ENCODE data around the gene TDRD6. TPM values are rescaled to one million over a fixed set of nuclear protein-coding genes. Genes with fewer than 3 reads are reported as not detected.
"Not testable (repeated sequence)": the region's sequence is repeated elsewhere in the genome, so short reads cannot be mapped to it uniquely, and the experiment has no call there.

TDRD6 gene
- total RNA-seq, 1 donor, result 0.36 TPM

DNA sequence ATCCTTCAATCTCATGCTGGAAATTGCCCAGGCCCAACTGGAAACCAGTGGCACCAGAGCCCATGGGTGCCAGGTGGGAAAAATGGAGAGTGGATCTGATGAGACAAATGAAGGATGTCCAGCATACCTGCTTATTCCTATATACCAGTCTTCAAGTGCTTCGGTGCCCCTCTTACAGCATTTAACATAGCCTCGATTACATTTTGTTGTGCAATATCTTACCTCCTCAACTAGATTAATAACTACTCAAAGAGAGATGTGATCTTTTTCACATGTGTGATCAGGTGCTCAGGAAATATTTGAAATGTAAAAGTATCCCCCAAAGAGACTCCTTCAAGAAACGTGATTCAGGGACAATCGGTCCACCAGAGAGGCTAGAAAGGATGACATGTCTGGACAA lies 54.2 kb downstream of the TDRD6 start:
- H3K4me2 ChIP-seq (ENCODE audit: insufficient read depth, low read length), result no peak overlapping the region
- no peaks in the 10 kb centered on the region for H3K36me3 ChIP-seq (ENCODE audit: insufficient read depth, low read length)
- H2AFZ ChIP-seq (ENCODE audit: low read length), result no peak overlapping the region
- H3K79me2 ChIP-seq (ENCODE audit: insufficient read depth, low read length), result no peaks in the 10 kb centered on the region
- no peak overlapping the region for H3K27ac ChIP-seq (ENCODE audit: low read depth, low read length)
- H3K9me3 ChIP-seq (ENCODE audit: low read depth, low read length), result no peaks in the 10 kb centered on the region
- no peaks in the 10 kb centered on the region for H3K27me3 ChIP-seq (ENCODE audit: insufficient read depth, low read length)
- H4K20me1 ChIP-seq (ENCODE audit: insufficient read depth, low read length), result no peaks in the 10 kb centered on the region
- no peak for DNase-seq (ENCODE audit: insufficient read length, low spot score, missing footprints)
- H3K4me1 ChIP-seq (ENCODE audit: insufficient read depth, low read length), result no peaks in the 10 kb centered on the region
- H3K4me3 ChIP-seq (ENCODE audit: insufficient read depth, low read length), result no peak overlapping the region
- TF ChIP-seq, protein P1, sequence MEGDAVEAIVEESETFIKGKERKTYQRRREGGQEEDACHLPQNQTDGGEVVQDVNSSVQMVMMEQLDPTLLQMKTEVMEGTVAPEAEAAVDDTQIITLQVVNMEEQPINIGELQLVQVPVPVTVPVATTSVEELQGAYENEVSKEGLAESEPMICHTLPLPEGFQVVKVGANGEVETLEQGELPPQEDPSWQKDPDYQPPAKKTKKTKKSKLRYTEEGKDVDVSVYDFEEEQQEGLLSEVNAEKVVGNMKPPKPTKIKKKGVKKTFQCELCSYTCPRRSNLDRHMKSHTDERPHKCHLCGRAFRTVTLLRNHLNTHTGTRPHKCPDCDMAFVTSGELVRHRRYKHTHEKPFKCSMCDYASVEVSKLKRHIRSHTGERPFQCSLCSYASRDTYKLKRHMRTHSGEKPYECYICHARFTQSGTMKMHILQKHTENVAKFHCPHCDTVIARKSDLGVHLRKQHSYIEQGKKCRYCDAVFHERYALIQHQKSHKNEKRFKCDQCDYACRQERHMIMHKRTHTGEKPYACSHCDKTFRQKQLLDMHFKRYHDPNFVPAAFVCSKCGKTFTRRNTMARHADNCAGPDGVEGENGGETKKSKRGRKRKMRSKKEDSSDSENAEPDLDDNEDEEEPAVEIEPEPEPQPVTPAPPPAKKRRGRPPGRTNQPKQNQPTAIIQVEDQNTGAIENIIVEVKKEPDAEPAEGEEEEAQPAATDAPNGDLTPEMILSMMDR (IDR thresholded peaks at IDR 0.05; ENCODE audit: extremely low read depth, low read depth, low read length), result no peak

- Histone ChIP-seq H3K4me3 (ENCODE audit: insufficient read depth, low read length) (no peak overlapping the region), H3K36me3 (ENCODE audit: insufficient read depth, low read length) (no peaks in the 10 kb centered on the region), H4K20me1 (ENCODE audit: insufficient read depth, low read length) (no peaks in the 10 kb centered on the region), H3K4me2 (ENCODE audit: insufficient read depth, low read length) (no peak overlapping the region), H3K79me2 (ENCODE audit: insufficient read depth, low read length) (no peaks in the 10 kb centered on the region), H3K27me3 (ENCODE audit: insufficient read depth, low read length) (no peaks in the 10 kb centered on the region), H3K4me1 (ENCODE audit: insufficient read depth, low read length) (no peaks in the 10 kb centered on the region), H2AFZ (ENCODE audit: low read length) (no peak overlapping the region), H3K27ac (ENCODE audit: low read depth, low read length) (no peak overlapping the region), H3K9me3 (ENCODE audit: low read depth, low read length) (no peaks in the 10 kb centered on the region)
- TF ChIP-seq, protein P1 (IDR thresholded peaks at IDR 0.05; ENCODE audit: extremely low read depth, low read depth, low read length), result no peak
- DNase-seq (ENCODE audit: insufficient read length, low spot score, missing footprints), result no peak
These were observed 55.9 kb downstream of the TDRD6 start for GRCh38 chr6:46743425-46744158.

- not testable (repeated sequence) for H3K9me3 ChIP-seq (ENCODE audit: low read depth, low read length); H2AFZ ChIP-seq (ENCODE audit: low read length); H3K36me3 ChIP-seq (ENCODE audit: insufficient read depth, low read length); H3K79me2 ChIP-seq (ENCODE audit: insufficient read depth, low read length); H3K4me3 ChIP-seq (ENCODE audit: insufficient read depth, low read length); H3K27ac ChIP-seq (ENCODE audit: low read depth, low read length); H3K4me1 ChIP-seq (ENCODE audit: insufficient read depth, low read length); DNase-seq (ENCODE audit: insufficient read length, low spot score, missing footprints); H3K4me2 ChIP-seq (ENCODE audit: insufficient read depth, low read length); H4K20me1 ChIP-seq (ENCODE audit: insufficient read depth, low read length); H3K27me3 ChIP-seq (ENCODE audit: insufficient read depth, low read length)
These were observed 56.6 kb downstream of the TDRD6 start for GRCh38 chr6:46744159-46744725.

GRCh38 chr6:46745973-46746372 lies 58.3 kb downstream of the TDRD6 start:
- Histone ChIP-seq H3K36me3 (ENCODE audit: insufficient read depth, low read length) (no peaks in the 10 kb centered on the region), H3K79me2 (ENCODE audit: insufficient read depth, low read length) (no peaks in the 10 kb centered on the region), H4K20me1 (ENCODE audit: insufficient read depth, low read length) (no peaks in the 10 kb centered on the region), H3K27me3 (ENCODE audit: insufficient read depth, low read length) (no peaks in the 10 kb centered on the region), H3K27ac (ENCODE audit: low read depth, low read length) (no peak overlapping the region), H2AFZ (ENCODE audit: low read length) (no peak overlapping the region), H3K9me3 (ENCODE audit: low read depth, low read length) (no peaks in the 10 kb centered on the region), H3K4me1 (ENCODE audit: insufficient read depth, low read length) (no peaks in the 10 kb centered on the region), H3K4me2 (ENCODE audit: insufficient read depth, low read length) (no peak overlapping the region), H3K4me3 (ENCODE audit: insufficient read depth, low read length) (no peak overlapping the region)
- TF ChIP-seq, protein P1 (IDR thresholded peaks at IDR 0.05; ENCODE audit: extremely low read depth, low read depth, low read length), result no peak
- no peak for DNase-seq (ENCODE audit: insufficient read length, low spot score, missing footprints)

All from osteoblast (primary cell).